GM15510 (cell line): Measurements from ENCODE around the gene NDUFB6.

ENCODE experiments used
- POLR2A ChIP-seq: IDR thresholded peaks from 3 replicates; pipeline ENCODE4 v1.6.1; 2011; ENCODE audit warnings: borderline replicate concordance; ENCODE audit not compliant: insufficient read length; ENCODE audit errors: extremely low read depth

The NDUFB6 gene

GRCh38 chr9:32545884-32546283 is 27.1 kb downstream of the NDUFB6 start:
- TF ChIP-seq POLR2A = no peak

- no peak for TF ChIP-seq POLR2A
Measured at GRCh38 chr9:32543047-32543446, 29.9 kb downstream of the NDUFB6 start.

- TF ChIP-seq POLR2A = no peak
Measured at GRCh38 chr9:32533816-32534215, 39.1 kb downstream of the NDUFB6 start.

- TF ChIP-seq POLR2A = no peak
Measured at GRCh38 chr9:32533336-32533735, 39.6 kb downstream of the NDUFB6 start.

- no peak for TF ChIP-seq POLR2A
Measured at GRCh38 chr9:32526707-32527048, 46.3 kb downstream of the NDUFB6 start.

GRCh38 chr9:32526041-32526706 is 46.8 kb downstream of the NDUFB6 start, which contains the start of gene RIGI:
TSS of gene RIGI (minus strand) at chr9:32526196. CDS start at chr9:32526166, 30 bp downstream.
- TF ChIP-seq POLR2A = peak; percentile 57

- no peak for TF ChIP-seq POLR2A
Measured at GRCh38 chr9:32525709-32526030, 47.3 kb downstream of the NDUFB6 start.

- no peak for TF ChIP-seq POLR2A
Measured at GRCh38 chr9:32524892-32525708, 47.9 kb downstream of the NDUFB6 start.

- no peak for TF ChIP-seq POLR2A
Measured at GRCh38 chr9:32523910-32524309, 49.0 kb downstream of the NDUFB6 start.

GRCh38 chr9:32518276-32518675 is 54.7 kb downstream of the NDUFB6 start:
- no peak for TF ChIP-seq POLR2A

- no peak for TF ChIP-seq POLR2A
Measured at GRCh38 chr9:32516241-32516640, 56.7 kb downstream of the NDUFB6 start.

- no peak for TF ChIP-seq POLR2A
Measured at GRCh38 chr9:32508728-32509127, 64.2 kb downstream of the NDUFB6 start.

GRCh38 chr9:32503008-32503407 is 70.0 kb downstream of the NDUFB6 start:
- TF ChIP-seq POLR2A = no peak
